Mucosa of stomach (tissue), 1 donor: ENCODE measurements around the gene ITGA3.

Experiments
- H3K27me3 ChIP-seq: one replicate; pipeline ENCODE4 v1.7.0; 2013; ENCODE audit warnings: mild to moderate bottlenecking, low read length; ENCODE audit not compliant: control insufficient read depth, insufficient read depth
- H3K36me3 ChIP-seq: one replicate; pipeline ENCODE4 v1.7.0; 2013; ENCODE audit warnings: low read length; ENCODE audit not compliant: control insufficient read depth, insufficient read depth
- H3K4me1 ChIP-seq: one replicate; pipeline ENCODE4 v1.7.0; 2013; ENCODE audit warnings: mild to moderate bottlenecking, low read length; ENCODE audit not compliant: control insufficient read depth, insufficient read depth
- H3K4me3 ChIP-seq: one replicate; pipeline ENCODE4 v1.7.0; 2013; ENCODE audit warnings: low read length
- H3K9ac ChIP-seq: one replicate; pipeline ENCODE4 v1.7.0; 2013; ENCODE audit warnings: mild to moderate bottlenecking, low read length, moderate library complexity
- H3K9me3 ChIP-seq: one replicate; pipeline ENCODE4 v1.7.0; 2013; ENCODE audit warnings: mild to moderate bottlenecking, low read length, moderate library complexity; ENCODE audit not compliant: control insufficient read depth
- donor health status: Pancreatic carcinoma.

ITGA3 gene

DNA sequence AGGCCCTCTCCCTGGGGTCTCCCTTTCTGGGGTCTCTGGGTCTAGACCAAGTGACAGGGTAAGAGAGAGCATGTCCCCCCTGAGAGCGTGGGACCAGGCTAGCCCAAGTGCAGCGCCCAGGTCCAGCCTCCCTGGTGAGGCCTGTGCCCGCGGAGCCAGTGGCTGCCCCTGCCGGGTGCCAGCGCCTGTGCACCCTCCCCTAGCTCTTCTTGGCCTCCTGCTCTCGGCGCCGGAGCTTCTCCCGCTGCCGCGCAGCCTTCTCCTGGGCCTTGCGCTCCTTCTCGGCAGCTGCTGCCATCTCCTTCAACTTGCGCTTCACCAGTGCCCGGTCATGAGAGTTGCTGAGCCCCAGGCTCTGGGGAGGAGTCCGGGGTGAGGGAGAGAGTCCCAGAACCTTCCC, 56.8 kb downstream of the ITGA3 start:
- Histone ChIP-seq H3K36me3 (peaks cover 7% of the 10 kb centered on the region), H3K4me1 (peaks cover 23% of the 10 kb centered on the region), H3K9me3 (no peaks in the 10 kb centered on the region), H3K4me3 (no peak overlapping the region), H3K9ac (no peak overlapping the region), H3K27me3 (peaks cover 10% of the 10 kb centered on the region)

DNA sequence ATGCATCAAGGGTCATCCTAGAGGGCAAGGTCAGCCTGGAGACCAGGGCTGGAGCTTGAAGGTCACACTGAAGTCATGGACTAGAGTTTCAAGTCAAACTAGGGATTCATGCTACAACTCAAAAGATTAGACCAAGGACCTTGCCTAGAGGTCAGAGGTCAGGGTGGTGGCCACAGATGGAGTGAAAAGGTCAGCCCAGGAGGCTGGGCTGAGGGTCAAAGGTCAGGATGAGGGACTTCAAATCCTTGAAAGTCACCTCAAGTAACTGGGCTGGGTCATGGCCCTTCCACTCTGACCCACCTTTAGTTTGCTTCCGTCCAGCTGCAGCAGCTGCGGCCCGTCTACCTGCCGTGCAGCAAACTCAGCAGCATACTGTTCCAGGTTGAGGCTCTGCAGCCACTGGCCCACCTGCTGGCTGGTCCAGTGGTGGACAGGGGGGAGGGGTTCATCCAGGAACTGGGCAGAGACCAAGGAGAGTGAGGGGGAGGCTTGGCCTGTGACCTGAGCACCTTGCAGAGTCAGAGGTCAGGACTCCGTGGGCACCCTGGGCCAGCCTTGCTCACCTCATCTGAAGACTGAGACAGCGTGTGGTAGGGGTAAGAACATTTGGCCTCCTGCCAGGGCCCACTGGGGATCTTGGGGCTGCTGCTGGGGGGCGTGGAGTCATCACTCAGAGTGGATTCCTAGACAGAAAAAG, 57.9 kb downstream of the ITGA3 start:
- no peak overlapping the region for H3K4me3 ChIP-seq
- H3K4me1 ChIP-seq, result peaks cover 23% of the 10 kb centered on the region
- H3K9me3 ChIP-seq, result no peaks in the 10 kb centered on the region
- peaks cover 3% of the 10 kb centered on the region for H3K36me3 ChIP-seq
- no peak overlapping the region for H3K9ac ChIP-seq
- peaks cover 17% of the 10 kb centered on the region for H3K27me3 ChIP-seq

DNA sequence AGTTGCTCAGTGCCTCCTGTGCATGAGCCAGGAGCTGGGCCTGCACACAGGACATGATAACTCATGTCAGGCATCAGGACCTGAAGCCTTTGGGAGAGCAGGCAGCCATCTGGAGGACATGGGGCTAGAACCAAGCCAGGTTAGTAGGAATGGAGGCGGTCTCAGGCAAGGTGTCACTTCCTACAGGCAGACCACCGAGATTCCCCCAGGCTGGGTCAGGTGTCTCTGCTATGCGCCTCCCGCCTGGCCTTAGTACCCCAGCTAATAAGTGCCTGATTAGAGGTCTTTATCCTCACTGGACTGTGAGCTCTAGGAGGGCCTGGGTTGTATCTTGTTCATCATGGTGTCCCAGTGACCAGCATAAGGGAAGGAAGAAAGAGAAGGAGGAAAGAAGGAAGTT, 58.5 kb downstream of the ITGA3 start:
- Histone ChIP-seq H3K9ac (no peak overlapping the region), H3K36me3 (peaks cover 3% of the 10 kb centered on the region), H3K9me3 (no peaks in the 10 kb centered on the region), H3K27me3 (peaks cover 17% of the 10 kb centered on the region), H3K4me3 (no peak overlapping the region), H3K4me1 (peaks cover 23% of the 10 kb centered on the region)

DNA sequence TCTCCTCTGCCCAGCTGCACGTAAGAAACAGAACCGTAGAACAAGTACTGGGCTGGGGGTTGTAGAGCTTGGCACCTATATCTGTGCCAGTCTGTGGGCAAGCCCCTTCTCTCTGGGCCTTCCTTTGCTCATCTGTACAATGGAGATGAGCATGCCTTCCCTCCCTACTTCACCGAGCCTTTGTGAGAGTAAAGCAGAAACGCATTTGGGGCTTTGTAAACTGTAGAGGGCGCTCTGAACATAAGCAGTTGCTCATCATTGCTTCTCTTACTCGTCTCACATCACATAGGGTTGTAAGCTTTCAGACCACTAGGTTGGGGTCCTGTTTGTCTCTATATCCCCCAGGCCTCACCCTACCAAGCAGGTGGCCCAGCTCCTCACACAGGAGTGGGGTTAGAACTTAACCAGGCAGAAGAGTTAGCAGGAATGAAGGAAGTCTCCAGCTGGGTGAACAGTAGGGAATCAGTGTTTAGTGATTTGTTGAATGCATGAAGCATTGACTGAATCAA, 59.0 kb downstream of the ITGA3 start:
- no peak overlapping the region for H3K9ac ChIP-seq
- H3K27me3 ChIP-seq, result peaks cover 17% of the 10 kb centered on the region
- H3K4me1 ChIP-seq, result peaks cover 23% of the 10 kb centered on the region
- H3K36me3 ChIP-seq, result peaks cover 3% of the 10 kb centered on the region
- no peaks in the 10 kb centered on the region for H3K9me3 ChIP-seq
- H3K4me3 ChIP-seq, result no peak overlapping the region

DNA sequence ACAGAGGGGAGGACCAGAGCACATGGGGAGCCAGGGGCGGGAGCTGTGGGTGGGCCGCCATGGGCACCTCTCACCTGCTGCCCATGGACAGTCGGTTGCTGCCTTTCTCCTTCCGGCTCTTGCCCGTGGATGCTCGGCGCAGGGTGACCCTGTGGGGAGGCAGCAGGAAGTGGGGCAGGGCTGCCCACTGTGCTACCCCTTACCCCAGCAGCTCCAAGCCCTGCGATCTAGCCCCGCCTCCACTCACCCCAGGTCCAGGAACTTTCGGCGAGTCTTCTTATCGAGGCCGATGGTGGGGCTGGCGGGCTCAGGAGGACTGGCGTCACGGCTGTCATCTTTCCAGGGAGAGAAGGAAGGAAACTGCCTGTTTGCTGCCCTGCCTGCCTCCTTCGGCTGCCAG, 59.8 kb downstream of the ITGA3 start:
- Histone ChIP-seq H3K4me3 (no peak overlapping the region), H3K9me3 (no peaks in the 10 kb centered on the region), H3K4me1 (peaks cover 23% of the 10 kb centered on the region), H3K9ac (no peak overlapping the region), H3K27me3 (peaks cover 17% of the 10 kb centered on the region), H3K36me3 (no peaks in the 10 kb centered on the region)

DNA sequence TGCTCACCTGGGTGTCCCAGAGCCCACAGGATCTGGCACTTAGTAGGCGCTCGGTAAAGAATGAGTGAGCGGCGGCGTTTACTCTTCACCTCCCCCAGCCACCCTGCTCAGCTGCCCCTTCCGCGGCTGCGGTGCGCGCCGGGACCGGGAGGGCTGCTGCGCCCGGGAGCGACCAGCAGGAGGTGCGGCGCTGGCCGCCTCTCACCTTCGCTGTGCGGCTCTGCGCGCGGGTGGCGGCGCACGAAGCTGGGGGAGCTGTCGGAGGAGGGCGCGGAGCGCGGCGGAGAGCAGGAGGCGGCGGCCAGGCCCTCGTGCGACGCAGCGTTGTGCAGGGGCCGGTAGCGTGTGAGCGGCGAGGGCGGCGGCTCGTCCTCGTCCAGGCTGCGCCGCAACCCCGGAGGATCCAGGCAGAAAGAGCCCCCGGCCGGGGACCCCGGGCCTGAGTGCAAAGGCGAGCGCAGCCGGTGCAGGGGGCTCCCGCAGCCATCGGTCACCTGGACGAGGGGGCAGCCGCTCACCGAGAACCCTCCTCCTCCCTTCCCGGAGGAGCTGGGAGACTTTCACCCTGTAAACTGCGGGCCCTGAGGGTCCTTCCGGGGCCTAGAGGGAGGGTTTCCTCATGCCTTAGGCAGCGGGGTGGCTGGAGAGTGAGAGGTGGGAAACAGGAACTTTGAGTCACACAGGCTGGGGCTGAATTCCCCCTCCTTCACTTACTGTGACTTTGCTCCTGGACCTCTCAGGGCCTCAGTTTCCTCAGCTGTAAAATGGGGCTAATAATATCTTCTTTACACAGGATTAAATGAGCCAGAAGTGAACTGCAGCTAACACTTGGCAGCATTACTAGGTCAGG, 61.5 kb downstream of the ITGA3 start:
- Histone ChIP-seq H3K36me3 (no peaks in the 10 kb centered on the region), H3K27me3 (peaks cover 17% of the 10 kb centered on the region), H3K4me1 (peaks cover 13% of the 10 kb centered on the region), H3K4me3 (no peak overlapping the region), H3K9me3 (no peaks in the 10 kb centered on the region), H3K9ac (no peak overlapping the region)

DNA sequence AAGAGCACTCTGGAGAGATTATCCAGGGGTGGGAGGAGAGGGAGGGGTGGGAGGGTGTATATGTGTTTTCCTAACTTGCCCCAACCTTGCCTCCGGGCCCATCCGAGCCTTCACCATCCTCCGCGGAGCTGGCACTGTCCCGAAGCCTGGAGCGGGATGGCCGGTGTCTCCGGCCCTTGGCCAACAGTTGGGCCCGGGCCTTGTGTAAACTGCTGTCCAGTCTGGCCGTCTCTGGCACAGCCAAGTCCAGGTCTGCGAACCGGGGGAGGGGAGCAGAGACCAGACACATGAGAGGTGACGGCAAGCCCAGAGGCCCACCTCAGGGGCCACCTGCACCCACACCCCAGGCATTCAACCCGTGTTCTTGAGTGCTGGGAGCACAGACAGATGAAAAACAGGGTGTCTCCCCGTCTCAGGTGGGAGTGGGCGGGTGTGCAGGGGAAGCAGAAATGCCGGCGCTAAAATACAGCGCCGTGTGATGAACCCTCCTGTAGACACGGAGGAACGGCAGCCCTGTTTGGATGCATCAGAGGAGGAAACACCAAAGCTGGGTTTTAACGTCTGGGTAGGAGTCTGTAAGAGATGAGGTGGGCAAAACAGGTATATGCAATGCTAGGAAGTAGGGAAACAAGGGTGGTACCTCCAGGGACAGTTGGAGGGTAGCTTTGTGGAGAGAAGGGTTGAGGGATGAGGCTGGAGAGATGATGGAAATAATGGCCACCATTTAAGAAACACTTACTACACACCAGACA, 62.3 kb downstream of the ITGA3 start:
- Histone ChIP-seq H3K9ac (no peak overlapping the region), H3K27me3 (peaks cover 17% of the 10 kb centered on the region), H3K36me3 (no peaks in the 10 kb centered on the region), H3K4me1 (peaks cover 9% of the 10 kb centered on the region), H3K9me3 (no peaks in the 10 kb centered on the region), H3K4me3 (no peak overlapping the region)

DNA sequence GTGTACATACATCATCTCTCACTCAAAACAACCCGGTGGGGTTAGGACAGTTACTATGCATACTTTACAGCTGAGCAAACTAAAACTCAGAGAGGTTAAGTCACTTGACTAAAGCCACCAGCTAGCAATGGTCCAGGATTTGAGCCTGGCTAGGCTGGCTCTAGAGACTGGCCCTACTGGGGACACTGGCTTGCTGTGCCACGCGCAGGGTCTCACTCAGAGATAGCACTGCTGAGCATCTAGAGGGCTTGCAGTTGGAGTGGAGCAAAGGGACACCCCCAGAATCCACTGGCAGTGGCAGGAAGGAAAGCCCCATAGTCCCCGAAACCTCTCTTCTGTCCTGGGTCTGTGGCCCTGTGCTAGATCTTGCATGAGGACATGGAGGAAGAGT, 62.9 kb downstream of the ITGA3 start:
- H3K4me1 ChIP-seq, result peaks cover 13% of the 10 kb centered on the region
- no peaks in the 10 kb centered on the region for H3K36me3 ChIP-seq
- no peak overlapping the region for H3K9ac ChIP-seq
- H3K27me3 ChIP-seq, result peaks cover 17% of the 10 kb centered on the region
- H3K4me3 ChIP-seq, result no peak overlapping the region
- no peaks in the 10 kb centered on the region for H3K9me3 ChIP-seq

DNA sequence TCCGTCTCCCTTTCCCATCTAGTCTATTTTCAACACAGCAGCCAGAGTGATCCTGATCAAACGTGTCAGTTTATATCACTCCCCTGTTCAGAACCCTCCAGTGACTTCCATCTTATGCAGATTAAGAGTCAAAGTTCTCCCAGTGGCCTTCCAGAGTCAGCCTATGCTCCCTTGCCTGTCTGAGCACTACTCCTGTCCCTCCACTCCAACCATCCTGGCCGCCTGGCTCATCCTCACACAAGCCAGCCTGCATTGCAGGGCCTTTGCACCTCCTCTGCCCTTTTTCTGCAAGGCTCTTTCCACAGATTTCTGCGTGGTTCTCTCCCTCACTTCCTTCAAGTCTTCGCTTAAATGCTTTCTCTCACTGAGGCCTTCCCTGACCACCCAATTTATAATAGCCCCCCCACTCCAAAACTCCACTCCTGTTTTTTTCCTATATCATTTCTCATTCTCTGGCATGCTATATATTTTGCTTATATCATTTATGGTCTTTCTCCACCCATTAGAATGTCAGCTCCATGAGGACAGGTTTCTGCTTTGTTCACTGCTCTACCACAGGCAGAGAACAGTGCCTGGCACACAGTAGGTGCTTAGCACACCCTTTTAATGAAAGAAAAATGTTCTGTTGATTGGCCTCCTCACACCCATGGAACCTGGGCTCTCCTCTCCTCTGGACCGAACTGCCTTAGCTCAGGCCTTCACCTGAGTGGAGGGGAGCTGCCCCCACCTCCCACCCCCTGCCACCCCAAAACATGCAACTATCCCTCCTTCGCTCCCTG, 64.8 kb downstream of the ITGA3 start:
- H3K27me3 ChIP-seq, result peaks cover 17% of the 10 kb centered on the region
- H3K4me1 ChIP-seq, result peaks cover 17% of the 10 kb centered on the region
- H3K9me3 ChIP-seq, result no peaks in the 10 kb centered on the region
- H3K36me3 ChIP-seq, result no peaks in the 10 kb centered on the region
- no peak overlapping the region for H3K9ac ChIP-seq
- H3K4me3 ChIP-seq, result no peak overlapping the region

DNA sequence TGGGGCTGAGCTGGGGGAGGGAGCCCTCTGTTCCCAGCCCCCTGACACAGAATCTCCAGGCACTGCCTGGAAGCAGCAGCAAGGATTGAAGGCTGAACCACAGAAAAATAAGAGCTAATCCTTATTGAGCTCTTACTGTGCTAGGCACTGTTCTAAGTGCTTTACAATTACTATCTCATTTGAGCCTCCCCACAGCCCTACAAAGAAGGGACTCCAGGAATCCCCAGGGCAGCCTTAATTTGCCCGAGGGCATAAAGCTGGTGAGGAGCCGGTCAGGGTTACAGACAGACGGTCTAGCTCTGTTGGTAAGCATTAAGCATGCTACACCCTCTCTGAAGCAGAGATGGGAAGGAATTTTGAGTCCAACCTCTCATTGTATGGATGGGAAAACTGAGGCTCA, 67.0 kb downstream of the ITGA3 start:
- peaks cover 11% of the 10 kb centered on the region for H3K4me1 ChIP-seq
- H3K4me3 ChIP-seq, result no peak overlapping the region
- no peaks in the 10 kb centered on the region for H3K9me3 ChIP-seq
- H3K27me3 ChIP-seq, result peaks cover 8% of the 10 kb centered on the region
- no peaks in the 10 kb centered on the region for H3K36me3 ChIP-seq
- H3K9ac ChIP-seq, result no peak overlapping the region

DNA sequence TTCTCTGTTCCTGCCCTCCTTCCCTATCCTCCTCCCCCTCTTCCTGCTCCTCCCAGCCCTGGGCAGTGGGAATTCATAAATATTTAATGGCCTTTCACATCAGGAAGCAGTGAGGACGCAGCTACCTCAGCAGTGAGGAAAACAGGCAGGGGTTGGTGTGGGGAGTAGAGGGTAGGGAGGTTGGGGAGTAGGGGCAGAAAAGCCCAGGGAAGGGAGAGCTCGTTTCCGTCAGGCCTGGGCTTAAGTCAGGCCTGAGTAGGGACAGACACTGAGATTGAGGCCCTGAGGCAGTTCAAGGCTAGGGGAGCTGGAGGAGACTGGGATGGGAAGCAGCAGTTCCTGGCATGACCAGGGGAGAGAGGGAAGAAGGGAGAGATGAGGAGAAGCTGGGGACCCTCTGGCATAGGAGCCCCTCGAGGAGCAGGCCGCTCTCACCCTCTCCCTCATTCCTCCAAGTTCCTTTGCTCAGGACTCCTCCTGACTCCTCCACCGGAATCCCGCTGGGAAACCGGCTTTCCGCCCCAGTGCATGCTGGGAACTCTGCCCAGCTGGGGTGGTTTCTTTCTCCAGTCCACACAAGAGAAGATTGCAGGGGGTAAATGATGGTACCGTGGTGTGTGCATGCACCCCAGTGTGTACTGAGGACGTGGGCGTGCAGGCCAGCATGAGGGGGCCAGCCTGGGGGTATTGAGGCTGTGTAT, 67.9 kb downstream of the ITGA3 start:
- H3K9ac ChIP-seq, result no peak overlapping the region
- no peaks in the 10 kb centered on the region for H3K36me3 ChIP-seq
- no peaks in the 10 kb centered on the region for H3K9me3 ChIP-seq
- H3K27me3 ChIP-seq, result peaks cover 10% of the 10 kb centered on the region
- no peak overlapping the region for H3K4me3 ChIP-seq
- peaks cover 18% of the 10 kb centered on the region for H3K4me1 ChIP-seq
